Stomach (tissue), 9 donors: Measurements from ENCODE around the gene SLC2A4RG. TPM values are rescaled to one million over a fixed set of nuclear protein-coding genes. Genes with fewer than 3 reads are reported as not detected.

ENCODE experiments used
- DNase-seq, 2 donors: peaks; one replicate each; pipeline versions ENCODE4 v3.0.0 to v3.0.0-alpha.2; 2013 to 2019
- H3K27ac ChIP-seq, 5 donors: fragments of 200-600 bp in 4 of 5; sonication (generic) in 4 of 5; one replicate each; pipeline ENCODE4 v1.5.1; 2013 to 2019; ENCODE audit warnings: mild to moderate bottlenecking in 1 of 5, moderate library complexity in 1 of 5
- H3K27me3 ChIP-seq, 3 donors: fragments of 200-600 bp; sonication (generic); one replicate each; pipeline ENCODE4 v1.5.1; 2017 to 2019; ENCODE audit warnings: mixed run types in 1 of 3
- H3K36me3 ChIP-seq, 4 donors: fragments of 200-600 bp; sonication (generic); 1 replicate in 3 of 4; 2 replicates in 1 of 4; pipeline ENCODE4 v1.5.1; 2016 to 2019
- H3K4me1 ChIP-seq, 4 donors: fragments of 200-600 bp; sonication (generic); one replicate each; pipeline ENCODE4 v1.5.1; 2016 to 2019
- H3K4me3 ChIP-seq, 4 donors: fragments of 200-600 bp; sonication (generic) in 3 of 4; one replicate each; pipeline ENCODE4 v1.5.1; 2016 to 2019; ENCODE audit warnings: mild to moderate bottlenecking in 1 of 4
- H3K9me3 ChIP-seq, 4 donors: fragments of 200-600 bp; sonication (generic); one replicate each; pipeline ENCODE4 v1.5.1; 2016 to 2019
- CTCF ChIP-seq, 7 experiments: fragments of 450-650 bp in 4 of 7; fragments of 200-600 bp in 3 of 7; sonication (generic) in 3 of 7; IDR thresholded peaks; one replicate each; pipeline ENCODE4 v1.5.1; 2016 to 2019; ENCODE audit warnings: antibody characterized with exemption in 7 of 7, control low read depth in 2 of 7, mild to moderate bottlenecking in 1 of 7
- EP300 ChIP-seq: sonication (generic); formaldehyde crosslinking; IDR thresholded peaks from one replicate; pipeline ENCODE4 v1.6.1; 2017; ENCODE audit warnings: antibody characterized with exemption
- POLR2A ChIP-seq, 4 donors: fragments of 450-650 bp; IDR thresholded peaks; one replicate each; pipeline ENCODE4 v1.6.1; 2016; ENCODE audit warnings: antibody characterized with exemption in 4 of 4, control low read depth in 2 of 4, mild to moderate bottlenecking in 1 of 4, moderate library complexity in 1 of 4
- POLR2AphosphoS5 ChIP-seq, 3 donors: sonication (generic); formaldehyde crosslinking; IDR thresholded peaks; one replicate each; pipeline ENCODE4 v1.6.1; 2016; ENCODE audit warnings: antibody characterized with exemption in 3 of 3
- WGBS, 5 donors: extraction: QIAGEN DNeasy Blood & Tissue Kit in 3 of 5; methylation state at CpG; one replicate each; pipeline versions ENCODE4 v1.1.5 to v1.1.7; 2013 to 2018; 5-methylcytosine and 5-hydroxymethylcytosine counted together
- intact Hi-C: fragments of 100-400 bp; cut with DNase I; formaldehyde crosslinking; loops from one replicate; pipeline ENCODE4 v1.15.1; 2023; ENCODE audit warnings: low total_unique reads
- polyA plus RNA-seq, 3 donors: library from polyadenylated mRNA; stranded (reverse); fragments of 200-250 nt; gene quantifications; one replicate each; pipeline ENCODE4 v1.2.3, GENCODE V29; 2013
- total RNA-seq, 5 donors: library from RNA; depleted of rRNA; stranded (reverse); fragments of >200 nt; gene quantifications; one replicate each; pipeline versions ENCODE4 v1.1.0 to v1.2.3, GENCODE V29; 2014 to 2016
- donor health status: healthy with polysubstance abuse.
- donor health status: Bipolar disorder and iron deficiency.
- donor health status: healthy.

Gene SLC2A4RG
- total and polyA plus RNA-seq, 8 donors = 7.1 to 76.9 (median 42.8) TPM

GRCh38 chr20:63745424-63745805 lies 5.8 kb downstream of the SLC2A4RG start:
- Histone ChIP-seq H3K9me3 (no peaks in the 10 kb centered on the region), H3K4me1 (peaks cover 12 to 25% (median 18%) of the 10 kb centered on the region in 4 donors), H3K4me3 (no peak overlapping the region), H3K27ac (no peak overlapping the region), H3K27me3 (no peaks in the 10 kb centered on the region), H3K36me3 (peaks cover 8 to 38% (median 35%) of the 10 kb centered on the region in 4 donors)
- WGBS, 5 donors = 70 to 83% (median 77%) methylated on average over 14 to 15 of the region's 15 CpGs
- intact Hi-C loops = no loop called here
- TF ChIP-seq POLR2A (IDR thresholded peaks at IDR 0.05) = no peak
- TF ChIP-seq EP300 = no peak
- TF ChIP-seq CTCF (IDR thresholded peaks at IDR 0.05) = no peak
- TF ChIP-seq POLR2AphosphoS5 (IDR thresholded peaks at IDR 0.05) = no peak
- no peak for DNase-seq

GRCh38 chr20:63745961-63746731 lies 6.6 kb downstream of the SLC2A4RG start:
- intact Hi-C loops = no loop called here
- no peak overlapping the region for H3K4me3 ChIP-seq
- DNase-seq = no peak
- no peaks in the 10 kb centered on the region for H3K9me3 ChIP-seq
- peaks cover 8 to 18% (median 11%) of the 10 kb centered on the region in 4 donors for H3K4me1 ChIP-seq
- no peak overlapping the region for H3K27ac ChIP-seq
- no peaks in the 10 kb centered on the region for H3K27me3 ChIP-seq
- H3K36me3 ChIP-seq = peaks cover 8 to 38% (median 35%) of the 10 kb centered on the region in 4 donors
- WGBS, 5 donors = 72 to 88% (median 83%) methylated on average over 16 to 26 of the region's 26 CpGs
- no peak for TF ChIP-seq POLR2A (IDR thresholded peaks at IDR 0.05)
- no peak for TF ChIP-seq EP300
- TF ChIP-seq POLR2AphosphoS5 (IDR thresholded peaks at IDR 0.05) = no peak
- no peak for TF ChIP-seq CTCF (IDR thresholded peaks at IDR 0.05)

- no peak overlapping the region for H3K27ac ChIP-seq
- intact Hi-C loops = no loop called here
- peaks cover 1 to 11% (median 4%) of the 10 kb centered on the region in 4 donors for H3K4me1 ChIP-seq
- H3K4me3 ChIP-seq = no peak overlapping the region
- WGBS, 5 donors = 90 to 95% (median 95%) methylated on average over 24 to 47 of the region's 47 CpGs
- H3K36me3 ChIP-seq = peaks cover 8 to 34% (median 30%) of the 10 kb centered on the region in 4 donors
- DNase-seq = no peak
- TF ChIP-seq POLR2AphosphoS5 (IDR thresholded peaks at IDR 0.05) = no peak
- TF ChIP-seq POLR2A (IDR thresholded peaks at IDR 0.05) = no peak
- no peak for TF ChIP-seq EP300
- no peak for TF ChIP-seq CTCF (IDR thresholded peaks at IDR 0.05)
- H3K9me3 ChIP-seq = no peaks in the 10 kb centered on the region
- no peaks in the 10 kb centered on the region for H3K27me3 ChIP-seq
These were observed 7.3 kb downstream of the SLC2A4RG start for GRCh38 chr20:63746751-63747315.

- H3K4me3 ChIP-seq = no peak overlapping the region
- H3K27me3 ChIP-seq = no peaks in the 10 kb centered on the region
- H3K4me1 ChIP-seq = peaks cover 0 to 4% (median 0%) of the 10 kb centered on the region in 4 donors
- intact Hi-C loops = no loop called here
- TF ChIP-seq CTCF (IDR thresholded peaks at IDR 0.05) = no peak
- no peak for TF ChIP-seq EP300
- TF ChIP-seq POLR2AphosphoS5 (IDR thresholded peaks at IDR 0.05) = no peak
- no peak for TF ChIP-seq POLR2A (IDR thresholded peaks at IDR 0.05)
- no peaks in the 10 kb centered on the region for H3K9me3 ChIP-seq
- WGBS, 5 donors = 61 to 75% (median 73%) methylated on average over 9 to 13 of the region's 13 CpGs
- no peak overlapping the region for H3K27ac ChIP-seq
- no peak for DNase-seq
- peaks cover 6 to 32% (median 22%) of the 10 kb centered on the region in 4 donors for H3K36me3 ChIP-seq
These were observed 8.1 kb downstream of the SLC2A4RG start for GRCh38 chr20:63747622-63748069.
